NCI-H1048 (cell line): ENCODE data around the gene FOXC2.

ENCODE experiments used
- DNase-seq: peaks from one replicate; lab custom pipeline; 2025; lab: John Stamatoyannopoulos, UW

FOXC2 gene

GRCh38 chr16:86616906-86617305 is 50.3 kb downstream of the FOXC2 start:
- DNase-seq, result no peak

GRCh38 chr16:86618431-86619238 is 52.0 kb downstream of the FOXC2 start:
- no peak for DNase-seq
